Activated T-cell treated with anti-CD3 and anti-CD28 coated beads, Interleukin-2, amount 50 U/mL, for 72 hours (primary cell): ENCODE results near the gene PEX7. TPM values are rescaled to one million over a fixed set of nuclear protein-coding genes. Genes with fewer than 3 reads are reported as not detected.
A peak's percentile ranks its signal among the peaks of the same experiment; 100 is the strongest.
"Not testable (repeated sequence)": the region's sequence is repeated elsewhere in the genome, so short reads cannot be mapped to it uniquely, and the experiment has no call there.

Source experiments
- ATAC-seq, 2 donors: fragments of 150-1000 bp; cut with Tn5 transposase; replicated peaks in 1 of 2; 2 replicates each; pipeline ENCODE4 v1.10.0; 2021; ENCODE audit warnings: moderate library complexity in 2 of 2, mild to moderate bottlenecking in 1 of 2
- DNase-seq, 2 donors: peaks; one replicate each; pipeline ENCODE4 v3.0.0; 2021 to 2022; ENCODE audit warnings: mixed read lengths in 1 of 2
- H3K27ac Mint-ChIP-seq: one replicate; pipeline ENCODE4 v1.8.0; 2022; ENCODE audit warnings: mild to moderate bottlenecking, moderate library complexity, mixed read lengths
- H3K27me3 Mint-ChIP-seq: one replicate; pipeline ENCODE4 v1.8.0; 2022; ENCODE audit warnings: low read depth, mixed read lengths
- H3K36me3 Mint-ChIP-seq, 2 donors: one replicate each; pipeline ENCODE4 v1.8.0; 2022; ENCODE audit warnings: mixed read lengths in 2 of 2, mild to moderate bottlenecking in 1 of 2; ENCODE audit not compliant: insufficient read depth in 2 of 2
- H3K4me1 Mint-ChIP-seq: one replicate; pipeline ENCODE4 v1.8.0; 2022; ENCODE audit warnings: low read depth, mixed read lengths
- H3K4me3 Mint-ChIP-seq, 2 donors: one replicate each; pipeline ENCODE4 v1.8.0; 2022; ENCODE audit warnings: mild to moderate bottlenecking in 2 of 2, mixed read lengths in 2 of 2, moderate library complexity in 2 of 2
- H3K9me3 Mint-ChIP-seq, 2 donors: one replicate each; pipeline ENCODE4 v1.8.0; 2022; ENCODE audit warnings: mixed read lengths in 2 of 2
- total RNA-seq, 2 donors: library from RNA; stranded (reverse); gene quantifications; one replicate each; pipeline ENCODE4 v1.2.3, GENCODE V29; 2022

Gene PEX7
- total RNA-seq, 2 donors from 2014 or later: 3.8 to 4.9 TPM

DNA sequence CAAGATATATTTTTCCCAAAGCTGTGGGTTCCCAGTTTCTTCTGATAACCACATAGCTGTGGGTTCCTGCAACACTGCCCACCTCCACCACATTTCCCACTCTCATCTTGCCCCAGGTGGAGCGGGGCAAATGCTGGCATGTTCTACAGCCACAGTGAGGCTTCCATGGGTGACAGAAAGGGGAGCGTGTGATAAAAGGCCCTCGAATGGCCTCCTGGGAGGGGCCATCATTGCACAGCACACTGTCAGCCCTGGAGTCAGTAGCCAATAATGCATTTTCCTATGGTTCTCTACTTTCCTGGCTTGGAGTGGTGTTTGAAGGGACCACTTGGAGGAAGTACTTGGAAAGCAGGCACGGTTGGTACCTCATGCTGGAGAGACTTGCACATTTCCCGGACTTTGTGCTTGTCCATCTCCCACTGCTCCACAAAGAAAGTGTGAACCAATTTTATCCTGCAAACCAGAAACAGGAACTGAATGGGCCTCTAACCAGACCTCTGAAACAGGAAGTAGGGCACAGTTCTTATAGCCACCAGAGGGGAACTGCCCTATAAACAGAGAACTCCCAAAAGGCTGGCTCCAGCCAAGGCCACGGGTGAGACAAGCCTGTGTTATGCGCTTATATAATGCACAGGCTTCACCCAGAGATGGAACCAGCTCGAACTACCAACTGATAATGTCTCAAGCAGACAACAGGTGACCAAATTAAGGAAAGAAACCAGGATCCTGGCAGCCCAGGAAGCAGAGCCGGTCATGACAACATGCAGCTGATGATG is 38.7 kb upstream of the PEX7 start:
- Mint-ChIP-seq H3K4me1 (peaks cover 68% of the 10 kb centered on the region), H3K27ac (peak overlapping the region; percentile 66), H3K36me3 (peaks cover 3 to 7% of the 10 kb centered on the region in 2 donors), H3K4me3 (peak overlapping the region; percentile 56 to 94), H3K9me3 (no peaks in the 10 kb centered on the region), H3K27me3 (no peaks in the 10 kb centered on the region)
- DNase-seq: no peak
- ATAC-seq: no peak

DNA sequence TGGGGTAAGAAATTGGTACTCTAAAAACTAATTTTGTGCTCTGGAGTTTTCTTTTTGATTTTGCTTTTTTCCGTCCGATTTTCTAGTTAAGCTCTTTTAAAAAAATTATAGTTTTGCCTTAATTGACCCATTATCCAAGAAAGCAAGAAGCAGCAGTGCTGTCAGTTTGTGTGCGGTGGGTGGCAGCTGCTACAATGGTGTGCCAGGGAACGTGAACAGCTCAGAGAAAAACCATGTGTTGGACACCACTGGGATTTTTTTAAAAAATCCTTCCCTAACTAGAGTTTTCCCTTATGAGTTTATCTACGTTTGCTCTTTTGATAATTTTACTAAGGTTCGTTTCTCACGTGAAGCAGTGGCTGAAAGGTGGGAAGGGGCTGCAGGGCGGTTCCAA is 38.1 kb upstream of the PEX7 start:
- H3K9me3 Mint-ChIP-seq: no peaks in the 10 kb centered on the region
- no peaks in the 10 kb centered on the region for H3K27me3 Mint-ChIP-seq
- ATAC-seq (no peak), DNase-seq (no peak)
- peak overlapping the region; percentile 99 for H3K27ac Mint-ChIP-seq
- H3K4me1 Mint-ChIP-seq: peaks cover 73% of the 10 kb centered on the region
- peak overlapping the region; percentile 56 to 94 for H3K4me3 Mint-ChIP-seq
- H3K36me3 Mint-ChIP-seq: peaks cover 3 to 7% of the 10 kb centered on the region in 2 donors

- no peaks in the 10 kb centered on the region for H3K9me3 Mint-ChIP-seq
- H3K36me3 Mint-ChIP-seq: peaks cover 3 to 7% of the 10 kb centered on the region in 2 donors
- peaks cover 82% of the 10 kb centered on the region for H3K4me1 Mint-ChIP-seq
- H3K27me3 Mint-ChIP-seq: no peaks in the 10 kb centered on the region
- peak overlapping the region; percentile 75 to 94 for H3K4me3 Mint-ChIP-seq
- peak; percentile 50 to 66 for ATAC-seq
- H3K27ac Mint-ChIP-seq: peak overlapping the region; percentile 99
- peak; percentile 50 to 66 for DNase-seq
These were observed 37.3 kb upstream of the PEX7 start for GRCh38 chr6:136784910-136785746.

GRCh38 chr6:136786658-136787057 is 35.7 kb upstream of the PEX7 start:
- DNase-seq (no peak), ATAC-seq (no peak)
- no peaks in the 10 kb centered on the region for H3K9me3 Mint-ChIP-seq
- H3K4me1 Mint-ChIP-seq: peaks cover 93% of the 10 kb centered on the region
- no peak overlapping the region for H3K27ac Mint-ChIP-seq
- peaks cover 8 to 9% of the 10 kb centered on the region in 2 donors for H3K36me3 Mint-ChIP-seq
- no peaks in the 10 kb centered on the region for H3K27me3 Mint-ChIP-seq
- no peak overlapping the region for H3K4me3 Mint-ChIP-seq

DNA sequence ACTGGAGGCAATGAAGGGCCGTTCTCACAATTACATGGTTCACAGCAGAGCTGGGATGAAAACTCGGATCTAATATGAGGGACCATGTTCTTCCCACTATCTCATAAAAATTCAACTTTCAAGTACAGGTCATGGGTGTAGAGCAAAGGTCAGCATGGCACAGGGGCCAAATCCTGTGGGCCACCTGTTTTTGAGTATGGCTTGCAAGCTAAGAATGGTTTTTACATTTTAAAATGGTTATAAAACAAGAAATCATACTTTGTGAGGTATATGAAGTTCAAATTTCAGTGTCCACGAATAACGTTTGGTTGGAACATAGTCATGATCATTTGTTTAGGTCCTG is 34.7 kb upstream of the PEX7 start:
- no peaks in the 10 kb centered on the region for H3K9me3 Mint-ChIP-seq
- ATAC-seq: no peak

DNA sequence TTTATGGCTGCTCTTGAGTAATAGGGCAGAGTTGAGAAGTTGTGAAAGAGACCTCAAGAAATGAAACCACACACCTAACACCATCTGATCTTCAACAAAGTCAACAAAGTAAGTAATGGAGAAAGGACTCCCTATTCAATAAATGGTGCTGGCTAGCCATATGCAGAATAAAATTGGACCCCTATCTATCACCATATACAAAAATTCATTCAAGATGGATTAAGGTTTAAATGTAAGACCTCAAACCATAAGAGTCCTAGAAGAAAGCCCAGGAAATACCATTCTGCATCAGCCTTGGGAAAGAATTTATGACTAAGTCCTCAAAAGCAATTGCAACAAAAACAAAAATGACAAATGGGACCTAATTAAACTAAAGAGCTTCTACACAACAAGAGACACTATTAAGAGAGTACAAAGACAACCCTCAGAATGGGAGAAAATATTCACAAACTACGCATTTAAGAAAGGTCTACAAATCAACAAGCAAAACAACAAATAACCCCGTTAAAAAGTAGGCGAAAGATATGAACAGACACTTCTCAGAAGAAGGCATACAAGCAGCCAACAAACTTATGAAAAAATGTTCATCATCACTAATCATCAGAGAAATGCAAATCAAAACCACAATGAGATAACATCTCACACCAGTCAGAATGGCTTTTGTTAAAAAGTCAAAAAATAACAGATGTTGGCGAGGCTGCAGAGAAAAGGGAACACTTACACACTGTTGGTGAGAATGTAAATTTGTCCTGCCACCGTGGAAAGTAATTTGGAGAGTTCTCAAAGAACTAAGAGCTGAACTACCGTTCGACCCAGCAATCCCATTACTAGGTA is 34.1 kb upstream of the PEX7 start:
- Mint-ChIP-seq H3K4me1 (peaks cover 81% of the 10 kb centered on the region), H3K36me3 (peaks cover 8% of the 10 kb centered on the region in 2 donors), H3K27ac (peak overlapping the region; percentile 89), H3K27me3 (no peaks in the 10 kb centered on the region), H3K9me3 (no peaks in the 10 kb centered on the region), H3K4me3 (peak overlapping the region; percentile 61 to 88)
- ATAC-seq: peak in 1 of 2 donors; percentile 16
- no peak for DNase-seq

More for the DNA sequence above, 34.7 kb upstream of the PEX7 start:
- peaks cover 84% of the 10 kb centered on the region for H3K4me1 Mint-ChIP-seq
- H3K4me3 Mint-ChIP-seq: peak overlapping the region; percentile 61 to 88
- peak overlapping the region; percentile 89 for H3K27ac Mint-ChIP-seq
- no peaks in the 10 kb centered on the region for H3K27me3 Mint-ChIP-seq
- H3K36me3 Mint-ChIP-seq: peaks cover 8 to 9% of the 10 kb centered on the region in 2 donors
- no peak for DNase-seq

DNA sequence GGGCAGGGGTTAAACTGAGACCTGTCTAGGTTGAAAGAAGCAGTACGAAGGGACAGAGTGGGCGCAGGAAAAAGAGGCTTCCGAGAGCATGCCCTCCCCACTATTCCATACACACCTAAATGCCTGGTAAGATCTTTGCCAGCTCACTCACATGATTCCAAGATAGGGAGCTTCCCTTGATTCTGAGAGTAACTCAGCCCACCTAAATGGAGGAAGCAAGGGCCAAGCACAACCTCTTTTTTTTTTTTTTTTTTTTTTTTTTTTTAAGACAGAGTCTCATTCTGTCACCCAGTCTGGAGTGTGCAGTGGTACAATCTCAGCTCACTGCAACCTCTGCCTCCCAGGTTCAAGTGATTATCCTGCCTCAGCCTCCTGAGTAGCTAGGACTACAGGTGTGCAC is 33.0 kb upstream of the PEX7 start:
- H3K27me3 Mint-ChIP-seq, H3K27ac Mint-ChIP-seq, H3K9me3 Mint-ChIP-seq, H3K36me3 Mint-ChIP-seq, ATAC-seq, DNase-seq: not testable (repeated sequence)
- Mint-ChIP-seq H3K4me3 (peak overlapping the region; percentile 88 to 96), H3K4me1 (peaks cover 74% of the 10 kb centered on the region)

GRCh38 chr6:136790411-136791295 is 31.7 kb upstream of the PEX7 start:
- ATAC-seq: no peak
- H3K27ac Mint-ChIP-seq: peak overlapping the region; percentile 56
- no peaks in the 10 kb centered on the region for H3K27me3 Mint-ChIP-seq
- peaks cover 62% of the 10 kb centered on the region for H3K4me1 Mint-ChIP-seq
- DNase-seq: no peak
- peak overlapping the region; percentile 88 to 96 for H3K4me3 Mint-ChIP-seq
- peaks cover 3 to 8% of the 10 kb centered on the region in 2 donors for H3K36me3 Mint-ChIP-seq
- no peaks in the 10 kb centered on the region for H3K9me3 Mint-ChIP-seq

GRCh38 chr6:136791296-136792094 is 30.9 kb upstream of the PEX7 start:
- Mint-ChIP-seq H3K9me3 (no peaks in the 10 kb centered on the region), H3K27ac (peak overlapping the region; percentile 56), H3K4me1 (peaks cover 53% of the 10 kb centered on the region), H3K4me3 (peak overlapping the region; percentile 88 to 96), H3K36me3 (peaks cover 3 to 8% of the 10 kb centered on the region in 2 donors), H3K27me3 (no peaks in the 10 kb centered on the region)
- peak; percentile 14 to 26 for ATAC-seq
- DNase-seq: peak; percentile 62 to 65

- peak overlapping the region; percentile 88 to 96 for H3K4me3 Mint-ChIP-seq
- no peaks in the 10 kb centered on the region for H3K9me3 Mint-ChIP-seq
- H3K27ac Mint-ChIP-seq: no peak overlapping the region
- H3K27me3 Mint-ChIP-seq: no peaks in the 10 kb centered on the region
- H3K36me3 Mint-ChIP-seq: peaks cover 3 to 8% of the 10 kb centered on the region in 2 donors
- DNase-seq: no peak
- H3K4me1 Mint-ChIP-seq: peaks cover 49% of the 10 kb centered on the region
- ATAC-seq: peak in 1 of 2 donors; percentile 38
These were observed 30.3 kb upstream of the PEX7 start for GRCh38 chr6:136792095-136792409.

DNA sequence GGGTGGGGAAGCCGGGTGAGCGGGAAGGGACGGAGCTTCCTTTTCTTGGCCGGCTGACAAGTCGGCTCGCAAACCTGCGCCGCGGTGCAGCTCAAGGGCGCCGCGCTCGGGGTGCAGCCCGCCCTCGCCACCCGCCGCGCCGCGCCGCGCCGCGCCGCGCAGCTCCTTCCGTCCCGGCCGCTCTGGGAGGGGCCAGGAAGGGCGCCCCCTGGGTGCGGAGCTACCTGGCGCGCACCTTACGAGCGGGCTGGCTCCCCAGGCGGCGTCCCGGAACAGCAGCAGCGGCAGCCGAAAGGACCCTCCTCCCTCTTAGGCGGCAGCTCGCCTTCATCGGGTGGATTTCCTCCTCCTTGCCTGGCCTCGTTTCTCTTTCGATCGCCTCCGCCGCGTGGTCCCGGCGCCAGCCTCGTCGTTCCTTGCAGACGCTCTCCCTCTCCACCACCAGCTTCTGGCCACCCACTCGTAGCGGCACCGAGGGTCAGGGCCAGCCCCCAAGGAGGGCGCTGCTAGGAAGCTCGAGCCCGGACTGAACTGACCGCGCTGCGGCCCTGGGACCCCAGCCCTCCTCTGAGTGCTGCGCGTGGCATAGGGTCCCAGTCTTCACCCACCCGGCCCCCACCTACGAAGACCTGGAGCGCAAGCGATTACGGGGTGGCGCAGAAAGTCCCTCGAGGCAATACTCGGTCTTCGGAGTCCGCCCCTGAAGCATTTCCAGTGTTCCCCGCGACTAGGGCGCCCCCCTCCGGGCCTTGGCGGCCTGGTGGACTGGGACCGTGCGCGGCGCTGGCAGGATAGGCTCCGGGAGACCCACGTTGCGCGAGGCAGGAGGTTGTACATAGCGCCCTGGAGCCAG is 29.8 kb upstream of the PEX7 start, which contains the start of gene MAP3K5:
TSS of gene MAP3K5 (minus strand) at position 68 of the 853 bp plus-strand sequence. CDS start 320 bp downstream, outside the sequence.
- peak; percentile 95 to 97 for DNase-seq
- H3K9me3 Mint-ChIP-seq: no peaks in the 10 kb centered on the region
- ATAC-seq: peak; percentile 80 to 82
- peak within 1 kb of the TSS; percentile 78 for H3K27ac Mint-ChIP-seq
- H3K27me3 Mint-ChIP-seq: no peaks in the 10 kb centered on the region
- H3K4me3 Mint-ChIP-seq: peak within 1 kb of the TSS; percentile 88 to 96
- peaks cover 3 to 8% of the 10 kb centered on the region in 2 donors for H3K36me3 Mint-ChIP-seq
- H3K4me1 Mint-ChIP-seq: peaks cover 43% of the 10 kb centered on the region
